Anterior cingulate cortex (tissue), 58 donors: ENCODE measurements around the gene NFS1.
A peak's percentile ranks its signal among the peaks of the same experiment; 100 is the strongest.

Experiments used
- DNase-seq, 58 donors: peaks; one replicate each; lab custom pipeline; 2025; lab: John Stamatoyannopoulos, UW

The NFS1 gene

DNA sequence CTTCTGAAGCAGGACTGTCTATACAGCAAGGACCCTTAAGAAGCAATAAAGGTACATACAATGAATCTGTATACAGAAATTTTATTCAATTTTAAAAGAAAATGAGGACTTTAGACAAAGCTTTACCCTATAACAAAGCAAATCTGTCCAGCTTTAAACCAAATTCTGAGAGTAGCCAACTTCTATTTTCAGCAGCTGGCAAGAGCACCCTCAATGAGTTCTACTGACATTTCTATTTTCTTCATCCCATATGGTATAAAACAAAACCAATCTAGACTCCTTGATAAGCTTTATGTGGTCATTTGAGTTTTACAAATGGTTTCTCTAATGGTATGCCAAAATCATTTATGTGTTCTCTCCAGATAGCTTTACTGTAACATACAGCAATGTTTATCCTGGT is 47.2 kb downstream of the NFS1 start:
- DNase-seq: no peak

GRCh38 chr20:35650632-35651031 is 48.5 kb downstream of the NFS1 start:
- DNase-seq: no peak

DNA sequence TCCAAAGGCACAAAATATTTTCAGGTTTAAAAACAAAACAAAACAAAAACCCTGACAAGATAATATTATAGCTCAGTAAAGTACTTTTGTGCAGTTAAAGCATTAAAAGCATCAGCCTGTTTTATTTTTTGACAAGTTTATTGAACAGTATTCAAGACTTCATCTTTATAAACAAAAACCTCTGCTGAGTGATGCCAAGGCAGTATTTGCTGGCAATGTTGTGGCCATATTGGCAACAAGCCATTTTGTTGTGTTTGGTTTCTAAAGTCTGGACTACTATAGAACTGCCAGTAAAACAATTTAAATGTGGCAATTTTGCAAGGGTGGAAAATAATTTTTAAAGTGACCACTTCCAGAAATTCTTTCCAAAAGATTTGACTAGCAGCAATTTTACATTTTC is 50.3 kb downstream of the NFS1 start:
- DNase-seq: peak in 2 of 58 donors; percentile 7 to 20

DNA sequence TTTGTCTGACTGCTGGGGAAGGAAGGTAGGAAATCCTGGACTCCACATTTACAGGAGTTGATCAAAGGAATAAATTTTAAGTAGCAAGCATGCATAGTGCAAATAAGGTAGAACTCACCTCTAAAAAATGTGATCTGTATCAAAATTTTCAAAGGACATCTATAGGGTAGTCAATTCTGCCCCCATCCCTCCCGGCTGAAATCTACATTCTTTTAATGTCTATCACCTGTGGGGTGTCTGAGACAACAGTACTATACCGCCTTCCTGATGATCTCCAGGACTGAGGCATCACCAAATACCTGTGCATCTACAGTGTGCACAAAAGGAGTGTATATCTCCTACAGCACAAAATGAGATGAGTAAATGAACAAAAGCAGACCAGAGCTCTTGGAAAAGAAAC is 54.3 kb downstream of the NFS1 start:
- no peak for DNase-seq

GRCh38 chr20:35643045-35643444 is 56.1 kb downstream of the NFS1 start:
- no peak for DNase-seq

DNA sequence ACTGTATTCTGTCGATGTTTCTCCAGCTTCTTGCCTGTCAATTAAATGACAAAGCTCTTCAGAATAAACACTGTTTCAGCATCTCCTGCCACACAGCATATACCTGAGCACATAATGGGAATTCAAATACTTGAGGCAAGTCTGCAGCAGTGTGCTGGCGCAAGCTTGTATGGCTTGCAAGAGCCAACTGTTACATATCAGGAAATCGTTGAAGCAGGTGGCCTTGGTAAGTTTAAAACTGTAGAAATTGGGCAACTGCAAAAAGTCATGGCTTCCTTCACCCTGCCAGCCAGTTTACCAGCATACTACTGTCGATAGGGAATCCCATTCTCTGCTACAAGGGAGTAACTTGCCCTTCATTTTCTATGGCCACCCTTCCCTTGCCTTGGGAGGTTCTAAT is 57.4 kb downstream of the NFS1 start:
- DNase-seq: no peak

DNA sequence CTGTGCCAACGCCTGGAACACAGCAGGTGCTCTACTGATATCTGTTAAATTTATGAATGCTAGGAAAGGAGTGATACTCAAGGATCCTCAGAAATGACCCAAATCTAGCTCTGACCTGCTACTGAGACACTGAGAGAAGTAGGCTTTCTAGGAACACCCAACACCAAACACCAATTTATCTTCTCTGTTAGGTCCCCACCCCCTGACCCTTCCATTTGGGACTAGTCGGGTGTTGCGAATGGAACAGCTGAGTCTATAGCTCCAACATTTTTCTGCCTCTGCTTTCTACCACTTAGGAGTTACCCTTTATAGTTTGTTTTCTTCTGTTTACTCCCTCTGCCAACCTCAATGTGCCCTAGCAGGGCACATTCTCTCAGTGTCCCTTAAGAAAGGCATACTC is 58.4 kb downstream of the NFS1 start:
- DNase-seq: no peak

DNA sequence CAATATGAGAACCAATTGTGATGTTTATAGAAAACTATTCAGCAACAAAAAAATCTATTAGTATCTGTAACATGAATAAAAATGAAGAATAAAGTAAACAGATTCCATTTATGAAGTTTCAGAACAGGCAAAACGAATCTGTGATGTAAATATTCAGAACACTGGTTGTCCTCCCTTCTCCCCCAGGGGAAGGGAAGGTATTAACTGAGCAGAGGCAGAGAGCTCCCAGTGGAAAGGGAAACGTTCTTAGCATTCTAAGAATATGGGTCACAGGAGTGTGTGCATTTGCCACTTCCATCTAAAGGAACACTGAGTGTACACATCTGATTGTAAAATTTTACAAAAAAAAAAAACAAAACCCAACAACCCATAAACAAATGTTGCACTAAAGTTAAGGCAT is 60.4 kb downstream of the NFS1 start:
- no peak for DNase-seq

GRCh38 chr20:35637276-35637675 is 61.9 kb downstream of the NFS1 start:
- DNase-seq: no peak

- DNase-seq: no peak
Observed at GRCh38 chr20:35636095-35636494, 63.1 kb downstream of the NFS1 start.

- no peak for DNase-seq
Observed at GRCh38 chr20:35635652-35636051, 63.5 kb downstream of the NFS1 start.

DNA sequence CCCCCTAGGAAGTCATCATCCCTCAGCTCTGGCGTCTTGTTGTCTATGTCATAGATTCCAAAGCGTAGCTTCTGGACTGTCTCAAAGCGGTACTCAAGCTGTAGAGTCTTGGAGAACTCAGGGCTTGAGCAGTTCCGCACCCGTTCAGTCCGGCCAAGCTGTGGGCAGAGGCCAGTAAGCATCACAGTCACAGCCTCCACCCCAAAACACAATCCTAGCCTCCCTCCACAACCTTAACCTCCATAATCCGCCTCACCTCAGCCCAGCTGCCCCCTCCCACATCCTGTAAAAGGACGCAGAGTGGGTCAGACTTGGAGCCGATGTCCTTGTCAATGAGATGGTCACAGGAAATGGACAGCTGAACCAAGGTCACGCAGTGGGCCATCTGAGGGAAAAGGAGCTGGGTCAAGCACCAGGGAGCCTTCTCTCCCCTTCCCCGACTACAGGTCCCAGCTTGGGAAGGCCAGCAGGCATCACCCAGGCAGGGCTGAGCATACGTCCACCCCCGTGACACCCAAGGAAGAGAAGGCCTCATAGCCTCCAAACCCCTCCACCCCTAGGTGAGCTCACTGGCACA is 66.5 kb downstream of the NFS1 start:
- DNase-seq: no peak

GRCh38 chr20:35630636-35631035 is 68.5 kb downstream of the NFS1 start:
- no peak for DNase-seq

GRCh38 chr20:35629427-35630145 is 69.6 kb downstream of the NFS1 start:
- no peak for DNase-seq

GRCh38 chr20:35627121-35627520 is 72.0 kb downstream of the NFS1 start:
- no peak for DNase-seq

GRCh38 chr20:35626386-35627001 is 72.7 kb downstream of the NFS1 start:
- no peak for DNase-seq

- no peak for DNase-seq
Observed at GRCh38 chr20:35625584-35626385, 73.4 kb downstream of the NFS1 start.

GRCh38 chr20:35621560-35621946 is 77.6 kb downstream of the NFS1 start:
- DNase-seq: no peak

- no peak for DNase-seq
Observed at GRCh38 chr20:35620818-35621559, 78.2 kb downstream of the NFS1 start.
